PFSK-1 (cell line): Measurements from ENCODE around the gene IRX3.

Experiments used
- POLR2AphosphoS5 ChIP-seq: IDR thresholded peaks from 2 replicates; pipeline ENCODE4 v1.6.1; 2012; ENCODE audit warnings: low read depth, mild to moderate bottlenecking, control low read depth, low read length, moderate library complexity
- REST ChIP-seq, 2 experiments: IDR thresholded peaks; 2 replicates each; pipeline versions ENCODE4 v1.6.1 to v1.8.0; 2011 to 2012; ENCODE audit warnings: low read depth in 2 of 2, low read length in 2 of 2, control low read depth in 1 of 2, inconsistent platforms in 1 of 2, mild to moderate bottlenecking in 1 of 2, moderate library complexity in 1 of 2; ENCODE audit not compliant: insufficient read depth in 1 of 2
- SIN3A ChIP-seq: IDR thresholded peaks from 2 replicates; pipeline ENCODE4 v1.6.1; 2012; ENCODE audit warnings: mild to moderate bottlenecking, low read length, moderate library complexity, borderline replicate concordance; ENCODE audit not compliant: insufficient read depth
- TAF1 ChIP-seq: IDR thresholded peaks from 2 replicates; pipeline ENCODE4 v1.6.1; 2012; ENCODE audit warnings: low read length, control low read depth, borderline replicate concordance; ENCODE audit not compliant: insufficient read depth

GRCh38 chr16:54275956-54276355 lies 10.6 kb downstream of the IRX3 start:
- TF ChIP-seq POLR2AphosphoS5 = no peak
- TF ChIP-seq SIN3A = no peak
- TF ChIP-seq TAF1 = no peak
- no peak for TF ChIP-seq REST (IDR thresholded peaks at IDR 0.05; ENCODE audit: insufficient read depth in 1 of 2, low read depth in 2 of 2, low read length in 2 of 2)
